Measurements from ENCODE around the gene GPAT3. TPM values are rescaled to one million over a fixed set of nuclear protein-coding genes. Genes with fewer than 3 reads are reported as not detected.
A peak's percentile ranks its signal among the peaks of the same experiment; 100 is the strongest.
"Not testable (repeated sequence)": the region's sequence is repeated elsewhere in the genome, so short reads cannot be mapped to it uniquely, and the experiment has no call there.

The GPAT3 gene
- total RNA-seq (1 to 10 TPM; 5.1 to 7.5 TPM), polyA plus RNA-seq (1 to 10 TPM in 1 of 2 donors, under 1 TPM in 1; 0.90 to 8.9 TPM)
- long read RNA-seq, donor 1, transcript GPAT3-201 (12 exons, 2,625 nt): major isoform, 15 of 20 reads
- long read RNA-seq, donor 1, partial matches to known transcripts: 1 of 20 reads
- long read RNA-seq, donor 1, other reads (novel, unspliced or antisense): 2 of 20 reads
- long read RNA-seq, donor 2, partial matches to known transcripts: 0 of 5 reads
- long read RNA-seq, donor 2, other reads (novel, unspliced or antisense): 0 of 5 reads

DNA sequence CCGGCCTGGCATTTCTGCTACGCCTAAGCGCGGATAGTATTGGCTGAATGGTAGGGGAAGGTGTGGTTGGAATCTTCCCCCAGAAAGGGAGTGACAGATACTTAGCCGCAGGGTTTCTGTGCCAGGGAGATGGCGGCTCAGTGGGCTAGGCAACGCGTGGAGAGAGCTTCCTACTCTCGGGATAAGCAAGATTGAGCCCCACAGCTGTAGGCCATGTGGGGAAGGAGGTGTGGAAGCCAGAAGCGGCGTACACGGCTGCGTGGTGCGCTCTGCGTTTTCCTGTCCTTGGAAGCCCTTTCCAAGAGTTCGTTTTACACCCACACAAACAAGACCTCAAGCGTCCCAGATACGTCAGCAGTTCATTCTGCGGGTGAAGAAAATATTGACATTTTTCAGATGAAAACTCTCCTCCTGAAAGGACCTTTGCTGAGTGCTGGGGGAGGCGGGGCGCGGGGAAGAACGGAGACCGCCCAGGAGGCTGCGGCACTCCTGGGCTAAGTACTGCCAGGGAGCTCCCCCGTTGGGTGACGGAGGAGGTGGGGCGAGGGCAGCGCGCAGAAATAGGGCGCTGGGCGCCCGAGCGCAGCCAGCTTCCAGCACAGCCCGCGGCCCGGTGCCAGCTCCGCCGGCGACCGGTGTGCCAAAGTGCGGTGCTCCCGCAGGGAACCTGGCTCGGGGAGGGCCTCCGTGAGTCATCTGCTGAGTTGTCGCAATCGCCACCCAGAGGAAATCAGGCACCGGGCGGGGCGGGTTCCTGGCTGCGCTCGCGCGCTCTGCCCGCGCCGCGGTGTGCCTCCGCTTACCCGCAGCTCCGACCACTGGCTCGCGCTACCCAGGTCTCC is at the start of gene GPAT3:
TSS of gene GPAT3 (plus strand) at position 589 of the 842 bp plus-strand sequence. CDS start 515 bp downstream, outside the sequence.
- DNase-seq: peak; percentile 85 to 93
- no peak within 1 kb of the TSS for H3K27ac ChIP-seq (ENCODE audit: low read depth in 1 of 2, low read length in 2 of 2)
- H3K27me3 ChIP-seq (ENCODE audit: control insufficient read depth in 1 of 2, insufficient read depth in 2 of 2, low read length in 1 of 2): no peaks in the 10 kb centered on the region
- ATAC-seq (ENCODE audit: low FRiP score): peak; percentile 93
- no peaks in the 10 kb centered on the region for H3K4me1 ChIP-seq (ENCODE audit: control insufficient read depth in 1 of 2, insufficient read depth in 2 of 2, low read length in 2 of 2)
- 0 to 1% methylated on average over 51 to 63 of the region's 63 CpGs for WGBS, 2 donors
- peak within 1 kb of the TSS; percentile 43 to 46 for H3K4me3 ChIP-seq (ENCODE audit: low read length in 2 of 2)
- H3K9me3 ChIP-seq (ENCODE audit: control insufficient read depth, low read length): no peaks in the 10 kb centered on the region
- intact Hi-C loops (cut with DNase I): loop anchor here in 1 of 2 donors (2.0 kb wide), 1 partner anchor 49 kb away; no protein-coding TSS in a partner anchor
- H3K36me3 ChIP-seq (ENCODE audit: control insufficient read depth in 1 of 2, insufficient read depth in 2 of 2, low read length in 1 of 2): no peaks in the 10 kb centered on the region

DNA sequence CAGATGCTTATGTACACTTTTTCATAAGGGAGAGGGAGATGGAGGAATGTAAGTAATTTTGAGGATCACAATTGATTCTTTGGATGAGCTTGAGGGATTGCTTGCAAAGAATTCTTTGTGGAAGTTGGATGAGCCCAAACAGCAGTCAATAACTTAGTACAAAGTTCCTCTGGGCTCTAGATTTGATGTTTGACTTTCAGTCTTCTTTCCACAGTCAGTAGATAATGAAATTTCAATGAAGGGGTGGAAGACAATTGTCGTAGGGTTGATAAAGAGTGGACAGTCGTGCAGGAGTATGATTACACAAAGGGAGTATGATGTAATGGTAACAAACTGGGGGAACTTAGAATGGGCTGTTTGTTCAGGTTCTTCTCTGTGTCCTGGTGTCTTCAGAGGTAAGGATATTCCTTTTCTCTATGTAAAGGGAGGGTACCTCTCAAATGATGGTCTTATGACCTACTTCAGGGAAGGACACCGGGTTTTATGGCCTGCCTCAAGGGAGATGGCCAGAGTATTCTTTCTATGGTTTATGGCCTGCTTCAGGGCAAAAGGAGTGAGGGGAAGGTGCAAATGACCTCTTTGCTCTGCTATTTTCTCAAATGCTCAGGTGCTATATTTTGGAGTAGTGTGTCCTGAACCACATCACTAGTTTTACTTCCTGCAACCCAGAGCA is 49.3 kb upstream of the GPAT3 start:
- no peak overlapping the region for H3K27ac ChIP-seq (ENCODE audit: low read depth in 1 of 2, low read length in 2 of 2)
- DNase-seq: no peak
- H3K4me1 ChIP-seq (ENCODE audit: control insufficient read depth in 1 of 2, insufficient read depth in 2 of 2, low read length in 2 of 2): peaks cover 0 to 2% of the 10 kb centered on the region in 2 donors
- no peak overlapping the region for H3K4me3 ChIP-seq (ENCODE audit: low read length in 2 of 2)
- peaks cover 0 to 2% of the 10 kb centered on the region in 2 donors for H3K36me3 ChIP-seq (ENCODE audit: control insufficient read depth in 1 of 2, insufficient read depth in 2 of 2, low read length in 1 of 2)
- H3K9me3 ChIP-seq (ENCODE audit: control insufficient read depth, low read length): no peaks in the 10 kb centered on the region
- H3K27me3 ChIP-seq (ENCODE audit: control insufficient read depth in 1 of 2, insufficient read depth in 2 of 2, low read length in 1 of 2): no peaks in the 10 kb centered on the region
- ATAC-seq (ENCODE audit: low FRiP score): no peak
- 88 to 90% methylated on average over 3 of the region's 3 CpGs for WGBS, 2 donors
- intact Hi-C loops (cut with DNase I): loop anchor here in 1 of 2 donors (2.0 kb wide), 1 partner anchor 48 kb away; no protein-coding TSS in a partner anchor

DNA sequence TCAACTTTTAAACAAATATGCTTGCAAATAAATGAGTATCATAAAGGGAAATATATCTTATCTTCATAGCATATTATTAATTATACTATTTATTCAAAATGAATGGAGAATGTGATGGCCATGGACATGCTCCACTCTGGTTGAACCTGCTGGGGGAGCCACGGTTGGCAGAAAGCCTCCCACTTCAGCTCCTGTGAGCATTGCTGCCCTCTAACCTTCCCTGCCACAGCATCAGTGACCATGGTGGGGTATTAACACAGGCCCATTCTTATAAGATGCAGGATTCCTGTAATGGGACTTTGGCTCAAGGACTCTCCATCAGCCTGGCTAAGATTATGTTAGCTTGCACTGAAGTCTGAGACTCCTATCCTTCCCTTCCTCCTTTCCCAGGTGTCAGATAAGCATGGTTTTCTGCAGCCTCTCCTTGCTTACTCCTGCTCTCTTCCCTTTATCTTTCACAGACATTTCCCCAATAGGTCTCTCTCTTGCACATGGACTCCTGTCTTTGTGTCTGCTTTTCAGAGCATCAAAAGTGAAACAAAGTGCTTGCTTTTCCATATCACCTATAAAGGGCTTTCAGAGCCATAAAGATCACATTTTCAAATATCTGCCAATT is 46.1 kb upstream of the GPAT3 start:
- H3K4me1 ChIP-seq (ENCODE audit: control insufficient read depth in 1 of 2, insufficient read depth in 2 of 2, low read length in 2 of 2): peaks cover 0 to 2% of the 10 kb centered on the region in 2 donors
- no peaks in the 10 kb centered on the region for H3K36me3 ChIP-seq (ENCODE audit: control insufficient read depth in 1 of 2, insufficient read depth in 2 of 2, low read length in 1 of 2)
- no peaks in the 10 kb centered on the region for H3K27me3 ChIP-seq (ENCODE audit: control insufficient read depth in 1 of 2, insufficient read depth in 2 of 2, low read length in 1 of 2)
- intact Hi-C loops (cut with DNase I): no loop called here
- ATAC-seq (ENCODE audit: low FRiP score) (no peak), DNase-seq (no peak)
- H3K27ac ChIP-seq (ENCODE audit: low read depth in 1 of 2, low read length in 2 of 2): no peak overlapping the region
- H3K9me3 ChIP-seq (ENCODE audit: control insufficient read depth, low read length): no peaks in the 10 kb centered on the region
- WGBS, 2 donors: 22 to 32% methylated on average over 1 of the region's 1 CpG
- H3K4me3 ChIP-seq (ENCODE audit: low read length in 2 of 2): no peak overlapping the region

DNA sequence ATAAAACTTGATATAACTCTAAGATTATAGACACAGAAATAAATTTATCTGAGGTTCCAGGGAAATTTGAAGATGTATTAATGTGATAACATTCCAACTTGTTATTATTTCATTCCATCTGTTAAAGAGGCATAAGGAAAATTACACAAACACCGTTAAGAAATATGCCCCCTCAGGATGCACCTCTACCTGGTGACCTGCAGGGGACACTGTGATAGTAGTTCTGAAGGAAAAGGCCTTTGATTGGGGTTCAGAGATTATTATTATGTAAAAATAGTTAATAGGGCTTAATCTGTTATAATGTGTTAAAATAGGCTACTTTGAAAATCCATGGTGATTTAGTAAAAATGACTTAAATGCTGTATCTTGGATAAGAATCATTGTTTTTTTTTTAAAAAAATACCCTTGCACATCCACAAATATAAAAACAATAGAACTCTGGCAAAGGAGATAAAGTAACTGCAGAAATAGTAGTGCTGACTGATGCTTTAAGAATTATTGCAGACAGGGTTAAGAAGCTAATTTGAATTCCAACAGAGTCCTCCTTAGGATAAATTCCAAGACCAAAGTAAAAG is 44.9 kb upstream of the GPAT3 start:
- no peak overlapping the region for H3K4me3 ChIP-seq (ENCODE audit: low read length in 2 of 2)
- no peaks in the 10 kb centered on the region for H3K9me3 ChIP-seq (ENCODE audit: control insufficient read depth, low read length)
- whole genome bisulfite sequencing, 2 donors: 3 to 9% methylated on average over 1 of the region's 1 CpG
- ATAC-seq (ENCODE audit: low FRiP score) (no peak), DNase-seq (no peak)
- H3K27me3 ChIP-seq (ENCODE audit: control insufficient read depth in 1 of 2, insufficient read depth in 2 of 2, low read length in 1 of 2): no peaks in the 10 kb centered on the region
- H3K36me3 ChIP-seq (ENCODE audit: control insufficient read depth in 1 of 2, insufficient read depth in 2 of 2, low read length in 1 of 2): no peaks in the 10 kb centered on the region
- H3K4me1 ChIP-seq (ENCODE audit: control insufficient read depth in 1 of 2, insufficient read depth in 2 of 2, low read length in 2 of 2): no peaks in the 10 kb centered on the region
- no peak overlapping the region for H3K27ac ChIP-seq (ENCODE audit: low read depth in 1 of 2, low read length in 2 of 2)
- intact Hi-C loops (cut with DNase I): no loop called here

DNA sequence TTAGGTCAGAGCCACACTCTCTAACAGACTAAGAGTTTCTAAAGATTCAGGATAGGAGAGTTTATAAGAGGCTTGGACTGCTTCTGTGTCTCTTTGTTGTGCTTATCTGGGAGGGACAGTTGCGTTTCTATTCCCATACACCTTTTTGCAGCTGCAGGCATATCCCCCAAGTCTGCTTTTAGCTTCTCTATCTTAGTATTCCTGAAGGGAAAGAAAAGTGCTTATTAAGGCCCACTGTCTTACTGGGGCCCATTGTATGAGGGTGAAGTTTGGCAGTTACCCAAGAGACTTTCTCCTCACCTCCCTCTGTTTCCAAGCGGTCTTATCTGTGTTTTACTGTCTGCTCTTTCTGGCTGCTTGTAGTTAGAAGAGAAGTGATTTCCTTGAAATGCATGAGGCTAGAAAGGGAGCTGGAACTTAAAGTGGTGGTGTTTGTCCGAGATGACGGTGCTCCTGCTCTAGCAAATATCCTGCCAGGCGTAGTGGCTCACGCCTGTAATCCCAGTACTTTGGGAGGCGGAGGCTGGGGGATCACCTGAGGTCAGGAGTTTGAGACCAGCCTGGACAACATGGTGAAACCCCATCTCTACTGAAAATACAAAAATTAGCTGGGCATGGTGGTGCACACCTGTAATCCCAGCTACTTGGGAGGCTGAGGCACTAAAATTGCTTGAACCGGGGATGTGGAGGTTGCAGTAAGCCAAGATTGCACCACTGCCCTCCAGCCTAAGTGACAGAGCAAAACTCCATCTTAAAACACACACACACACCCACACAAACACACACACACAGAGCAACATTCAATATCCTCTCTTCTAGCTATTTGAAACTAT is 39.6 kb upstream of the GPAT3 start:
- H3K4me3 ChIP-seq (ENCODE audit: low read length in 2 of 2); ATAC-seq (ENCODE audit: low FRiP score); H3K36me3 ChIP-seq (ENCODE audit: control insufficient read depth in 1 of 2, insufficient read depth in 2 of 2, low read length in 1 of 2); H3K27ac ChIP-seq (ENCODE audit: low read depth in 1 of 2, low read length in 2 of 2); H3K27me3 ChIP-seq (ENCODE audit: control insufficient read depth in 1 of 2, insufficient read depth in 2 of 2, low read length in 1 of 2); H3K9me3 ChIP-seq (ENCODE audit: control insufficient read depth, low read length); intact Hi-C loops (cut with DNase I); H3K4me1 ChIP-seq (ENCODE audit: control insufficient read depth in 1 of 2, insufficient read depth in 2 of 2, low read length in 2 of 2); DNase-seq: not testable (repeated sequence)
- WGBS, 2 donors: 85 to 88% methylated on average over 8 of the region's 8 CpGs

DNA sequence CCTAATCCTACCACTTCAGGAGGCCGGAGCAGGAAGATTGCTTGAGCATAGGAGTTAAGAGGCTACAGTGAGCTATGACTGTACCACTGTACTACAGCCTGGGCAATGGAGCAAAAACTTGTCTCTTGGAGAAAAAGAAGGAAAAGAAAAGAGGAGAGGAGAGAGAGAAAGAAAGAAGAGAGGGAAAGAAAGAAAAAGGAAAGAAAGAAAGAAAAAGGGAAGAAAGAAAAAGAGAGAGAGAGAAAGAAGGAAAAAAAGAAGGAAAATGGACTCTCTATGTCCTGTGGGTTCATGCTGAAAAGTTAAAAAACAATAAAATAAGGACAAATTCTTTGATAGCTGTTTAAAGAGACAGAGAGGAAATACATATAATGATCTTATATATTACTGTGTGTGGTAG is 37.7 kb upstream of the GPAT3 start:
- peaks cover 0 to 2% of the 10 kb centered on the region in 2 donors for H3K27me3 ChIP-seq (ENCODE audit: control insufficient read depth in 1 of 2, insufficient read depth in 2 of 2, low read length in 1 of 2)
- DNase-seq (no peak), ATAC-seq (ENCODE audit: low FRiP score) (no peak)
- no peaks in the 10 kb centered on the region for H3K36me3 ChIP-seq (ENCODE audit: control insufficient read depth in 1 of 2, insufficient read depth in 2 of 2, low read length in 1 of 2)
- H3K27ac ChIP-seq (ENCODE audit: low read depth in 1 of 2, low read length in 2 of 2): no peak overlapping the region
- intact Hi-C loops (cut with DNase I): no loop called here
- no peak overlapping the region for H3K4me3 ChIP-seq (ENCODE audit: low read length in 2 of 2)
- WGBS, 2 donors: 89 to 93% methylated on average over 1 of the region's 1 CpG
- no peaks in the 10 kb centered on the region for H3K9me3 ChIP-seq (ENCODE audit: control insufficient read depth, low read length)
- no peaks in the 10 kb centered on the region for H3K4me1 ChIP-seq (ENCODE audit: control insufficient read depth in 1 of 2, insufficient read depth in 2 of 2, low read length in 2 of 2)

DNA sequence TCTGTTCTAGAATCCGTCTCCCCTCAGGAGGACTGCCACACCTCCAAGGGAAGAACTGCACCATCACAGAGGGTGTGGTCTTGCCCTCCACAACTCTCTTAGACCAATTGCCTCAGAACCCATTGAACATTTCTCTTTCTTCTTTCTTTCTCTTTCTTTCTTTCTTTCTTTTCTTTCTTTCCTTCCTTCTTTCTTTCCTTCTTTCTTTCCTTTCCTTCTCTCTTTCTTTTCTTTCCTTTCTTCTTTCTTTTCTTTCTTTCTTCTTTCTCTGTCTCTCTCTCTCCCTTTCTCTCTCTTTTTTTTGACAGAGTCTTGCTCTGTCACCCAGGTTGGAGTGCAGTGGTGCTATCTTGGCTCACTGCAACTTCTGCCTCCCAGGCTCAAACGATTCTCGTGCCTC is 34.2 kb upstream of the GPAT3 start:
- WGBS, 2 donors: 88 to 90% methylated on average over 3 of the region's 3 CpGs
- intact Hi-C loops (cut with DNase I); DNase-seq; H3K36me3 ChIP-seq (ENCODE audit: control insufficient read depth in 1 of 2, insufficient read depth in 2 of 2, low read length in 1 of 2); H3K27ac ChIP-seq (ENCODE audit: low read depth in 1 of 2, low read length in 2 of 2); H3K9me3 ChIP-seq (ENCODE audit: control insufficient read depth, low read length); ATAC-seq (ENCODE audit: low FRiP score); H3K4me3 ChIP-seq (ENCODE audit: low read length in 2 of 2); H3K27me3 ChIP-seq (ENCODE audit: control insufficient read depth in 1 of 2, insufficient read depth in 2 of 2, low read length in 1 of 2); H3K4me1 ChIP-seq (ENCODE audit: control insufficient read depth in 1 of 2, insufficient read depth in 2 of 2, low read length in 2 of 2): not testable (repeated sequence)
